ENCODE data around the gene HSPA14.

HSPA14 gene

DNA sequence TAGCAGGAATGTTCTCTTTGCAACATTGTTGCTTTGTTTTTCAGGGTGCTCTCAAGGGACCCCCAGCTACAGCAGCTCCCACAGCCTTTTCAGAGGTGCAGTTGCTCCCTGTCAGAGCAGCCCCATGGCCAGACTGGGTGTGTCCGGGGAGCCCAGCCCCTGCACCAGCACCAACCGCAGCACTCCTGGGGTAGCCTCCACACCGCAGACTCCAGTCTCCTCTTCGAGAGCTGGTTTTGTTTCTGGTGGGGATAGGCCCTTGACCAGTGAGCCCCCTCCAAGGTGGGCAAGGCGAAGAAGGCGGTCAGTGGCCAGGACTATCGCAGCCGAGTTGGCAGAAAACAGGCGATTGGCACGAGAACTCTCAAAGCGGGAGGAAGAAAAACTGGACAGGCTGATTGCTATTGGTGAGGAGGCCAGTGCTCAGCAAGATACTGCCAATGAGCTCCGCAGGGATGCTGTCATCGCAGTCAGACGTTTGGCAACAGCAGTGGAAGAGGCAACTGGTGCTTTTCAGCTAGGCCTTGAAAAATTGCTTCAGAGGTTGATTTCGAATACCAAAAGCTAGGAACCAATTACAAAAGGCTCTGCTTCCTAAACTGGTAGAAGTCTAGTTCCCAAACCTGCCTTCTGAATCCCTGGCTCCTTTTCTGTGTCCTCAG is 5.4 kb downstream of the HSPA14 start:
- H3F3A ChIP-seq (ENCODE audit: insufficient read depth, low read length), result no peaks in the 10 kb centered on the region
- H3K27me3 ChIP-seq (replicated peaks; ENCODE audit: insufficient read depth, low read length), result no peaks in the 10 kb centered on the region
- H3K9me3 ChIP-seq (replicated peaks; ENCODE audit: insufficient read depth, low read length), result no peaks in the 10 kb centered on the region
- DNase-seq, result no peak
- no peak overlapping the region for H3K4me3 ChIP-seq (ENCODE audit: low read length)
- H3K9ac ChIP-seq (ENCODE audit: low read length), result no peak overlapping the region
- H3K9me2 ChIP-seq (replicated peaks; ENCODE audit: insufficient read depth, low read length), result no peaks in the 10 kb centered on the region
- no peak overlapping the region for H3K27ac ChIP-seq (ENCODE audit: low read length)
- no peak overlapping the region for H2AFZ ChIP-seq (ENCODE audit: low read length)
- H3K4me1 ChIP-seq (ENCODE audit: low read length), result 0 out of 2 replicates have a peak, but pooled peaks cover 4% of the 10 kb centered on the region
- peaks cover 12% of the 10 kb centered on the region for H3K36me3 ChIP-seq (replicated peaks; ENCODE audit: insufficient read depth, low read length)
- peaks cover 4% of the 10 kb centered on the region; the same call in 1 of the 2 replicates for H4K20me1 ChIP-seq (ENCODE audit: insufficient read depth, low read length)
- H3K79me2 ChIP-seq (ENCODE audit: low read length), result peaks cover 74% of the 10 kb centered on the region
- TF ChIP-seq EZH2phosphoT487 (IDR thresholded peaks at IDR 0.05; ENCODE audit: low read length) (no peak), EZH2 (optimal IDR thresholded peaks at IDR 0.05; ENCODE audit: low read depth, low read length) (no peak)
- TF ChIP-seq, protein P1, sequence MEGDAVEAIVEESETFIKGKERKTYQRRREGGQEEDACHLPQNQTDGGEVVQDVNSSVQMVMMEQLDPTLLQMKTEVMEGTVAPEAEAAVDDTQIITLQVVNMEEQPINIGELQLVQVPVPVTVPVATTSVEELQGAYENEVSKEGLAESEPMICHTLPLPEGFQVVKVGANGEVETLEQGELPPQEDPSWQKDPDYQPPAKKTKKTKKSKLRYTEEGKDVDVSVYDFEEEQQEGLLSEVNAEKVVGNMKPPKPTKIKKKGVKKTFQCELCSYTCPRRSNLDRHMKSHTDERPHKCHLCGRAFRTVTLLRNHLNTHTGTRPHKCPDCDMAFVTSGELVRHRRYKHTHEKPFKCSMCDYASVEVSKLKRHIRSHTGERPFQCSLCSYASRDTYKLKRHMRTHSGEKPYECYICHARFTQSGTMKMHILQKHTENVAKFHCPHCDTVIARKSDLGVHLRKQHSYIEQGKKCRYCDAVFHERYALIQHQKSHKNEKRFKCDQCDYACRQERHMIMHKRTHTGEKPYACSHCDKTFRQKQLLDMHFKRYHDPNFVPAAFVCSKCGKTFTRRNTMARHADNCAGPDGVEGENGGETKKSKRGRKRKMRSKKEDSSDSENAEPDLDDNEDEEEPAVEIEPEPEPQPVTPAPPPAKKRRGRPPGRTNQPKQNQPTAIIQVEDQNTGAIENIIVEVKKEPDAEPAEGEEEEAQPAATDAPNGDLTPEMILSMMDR (IDR thresholded peaks at IDR 0.05; ENCODE audit: low read length), result no peak
- no peak overlapping the region for H3K4me2 ChIP-seq (ENCODE audit: low read depth, low read length)

DNA sequence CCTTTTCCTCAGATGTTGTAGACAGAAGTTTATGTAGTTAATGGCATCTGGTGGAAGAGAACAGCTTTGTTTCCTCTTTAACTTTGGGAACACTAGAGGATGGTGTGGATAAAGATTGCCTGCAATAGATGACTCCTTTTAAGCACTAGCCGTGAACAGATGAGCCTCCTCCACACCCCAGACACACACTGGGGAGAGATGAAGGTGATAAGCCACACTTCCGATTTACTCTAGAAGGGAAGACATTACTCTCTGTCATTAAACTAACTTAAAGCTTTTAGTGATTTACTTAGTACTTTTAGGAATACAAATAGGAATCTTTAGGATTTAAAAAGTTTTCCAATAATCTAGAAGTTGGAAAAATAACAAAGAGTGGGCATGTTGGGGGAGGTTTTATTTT is 6.8 kb downstream of the HSPA14 start:
- H3K36me3 ChIP-seq (replicated peaks; ENCODE audit: insufficient read depth, low read length), result peaks cover 12% of the 10 kb centered on the region
- H3K27me3 ChIP-seq (replicated peaks; ENCODE audit: insufficient read depth, low read length), result no peaks in the 10 kb centered on the region
- no peaks in the 10 kb centered on the region for H3K4me1 ChIP-seq (ENCODE audit: low read length)
- no peaks in the 10 kb centered on the region for H3K9me2 ChIP-seq (replicated peaks; ENCODE audit: insufficient read depth, low read length)
- no peak for TF ChIP-seq EZH2phosphoT487 (IDR thresholded peaks at IDR 0.05; ENCODE audit: low read length)
- no peak overlapping the region for H3K27ac ChIP-seq (ENCODE audit: low read length)
- no peak overlapping the region for H3K4me2 ChIP-seq (ENCODE audit: low read depth, low read length)
- peaks cover 66% of the 10 kb centered on the region for H3K79me2 ChIP-seq (ENCODE audit: low read length)
- H3F3A ChIP-seq (ENCODE audit: insufficient read depth, low read length), result no peaks in the 10 kb centered on the region
- H3K9me3 ChIP-seq (replicated peaks; ENCODE audit: insufficient read depth, low read length), result no peaks in the 10 kb centered on the region
- no peak overlapping the region for H2AFZ ChIP-seq (ENCODE audit: low read length)
- H4K20me1 ChIP-seq (ENCODE audit: insufficient read depth, low read length), result peaks cover 4% of the 10 kb centered on the region; the same call in 1 of the 2 replicates
- no peak overlapping the region for H3K9ac ChIP-seq (ENCODE audit: low read length)
- DNase-seq, result no peak
- no peak overlapping the region for H3K4me3 ChIP-seq (ENCODE audit: low read length)

DNA sequence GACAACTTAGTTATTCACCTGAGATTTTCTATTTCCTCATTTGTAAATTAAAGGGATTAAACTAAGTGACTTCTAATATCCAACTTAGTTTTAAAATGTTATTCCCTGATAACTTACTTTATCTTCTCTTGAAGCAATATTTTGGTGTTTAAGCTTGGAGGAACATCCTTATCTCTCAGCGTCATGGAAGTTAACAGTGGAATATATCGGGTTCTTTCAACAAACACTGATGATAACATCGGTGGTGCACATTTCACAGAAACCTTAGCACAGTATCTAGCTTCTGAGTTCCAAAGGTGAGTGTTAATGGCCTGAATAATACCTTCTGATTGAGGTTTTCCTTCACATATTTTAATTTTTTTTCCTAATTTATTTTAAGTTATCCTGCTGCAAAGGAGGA is 14.1 kb downstream of the HSPA14 start:
- peaks cover 4% of the 10 kb centered on the region; the same call in 1 of the 2 replicates for H3K36me3 ChIP-seq (replicated peaks; ENCODE audit: insufficient read depth, low read length)
- no peak for DNase-seq

More for the DNA sequence above, 14.1 kb downstream of the HSPA14 start:
- H4K20me1 ChIP-seq (ENCODE audit: insufficient read depth, low read length), result peaks cover 4% of the 10 kb centered on the region; the same call in 1 of the 2 replicates
- H3K9me3 ChIP-seq (replicated peaks; ENCODE audit: insufficient read depth, low read length), result no peaks in the 10 kb centered on the region
- TF ChIP-seq EZH2phosphoT487 (IDR thresholded peaks at IDR 0.05; ENCODE audit: low read length), result no peak
- no peak for TF ChIP-seq EZH2 (optimal IDR thresholded peaks at IDR 0.05; ENCODE audit: low read depth, low read length)
- TF ChIP-seq, protein P1 (IDR thresholded peaks at IDR 0.05; ENCODE audit: low read length), result no peak
- no peaks in the 10 kb centered on the region for H3K27me3 ChIP-seq (replicated peaks; ENCODE audit: insufficient read depth, low read length)
- no peak overlapping the region for H3K4me2 ChIP-seq (ENCODE audit: low read depth, low read length)
- H3F3A ChIP-seq (ENCODE audit: insufficient read depth, low read length), result no peaks in the 10 kb centered on the region
- no peak overlapping the region for H3K9ac ChIP-seq (ENCODE audit: low read length)
- H3K9me2 ChIP-seq (replicated peaks; ENCODE audit: insufficient read depth, low read length), result no peaks in the 10 kb centered on the region
- peaks cover 8% of the 10 kb centered on the region; the same call in 1 of the 2 replicates for H3K79me2 ChIP-seq (ENCODE audit: low read length)
- no peak overlapping the region for H3K27ac ChIP-seq (ENCODE audit: low read length)
- H3K4me1 ChIP-seq (ENCODE audit: low read length), result no peaks in the 10 kb centered on the region
- H2AFZ ChIP-seq (ENCODE audit: low read length), result no peak overlapping the region
- no peak overlapping the region for H3K4me3 ChIP-seq (ENCODE audit: low read length)
